ENCODE data around the gene DOK5.
"Not testable (repeated sequence)": the region's sequence is repeated elsewhere in the genome, so short reads cannot be mapped to it uniquely, and the experiment has no call there.

DOK5 gene

GRCh38 chr20:54477191-54477955 lies 2.0 kb downstream of the DOK5 start:
- TF ChIP-seq EZH2phosphoT487 (IDR thresholded peaks at IDR 0.05; ENCODE audit: borderline replicate concordance, low read length), result no peak
- TF ChIP-seq, protein P1, sequence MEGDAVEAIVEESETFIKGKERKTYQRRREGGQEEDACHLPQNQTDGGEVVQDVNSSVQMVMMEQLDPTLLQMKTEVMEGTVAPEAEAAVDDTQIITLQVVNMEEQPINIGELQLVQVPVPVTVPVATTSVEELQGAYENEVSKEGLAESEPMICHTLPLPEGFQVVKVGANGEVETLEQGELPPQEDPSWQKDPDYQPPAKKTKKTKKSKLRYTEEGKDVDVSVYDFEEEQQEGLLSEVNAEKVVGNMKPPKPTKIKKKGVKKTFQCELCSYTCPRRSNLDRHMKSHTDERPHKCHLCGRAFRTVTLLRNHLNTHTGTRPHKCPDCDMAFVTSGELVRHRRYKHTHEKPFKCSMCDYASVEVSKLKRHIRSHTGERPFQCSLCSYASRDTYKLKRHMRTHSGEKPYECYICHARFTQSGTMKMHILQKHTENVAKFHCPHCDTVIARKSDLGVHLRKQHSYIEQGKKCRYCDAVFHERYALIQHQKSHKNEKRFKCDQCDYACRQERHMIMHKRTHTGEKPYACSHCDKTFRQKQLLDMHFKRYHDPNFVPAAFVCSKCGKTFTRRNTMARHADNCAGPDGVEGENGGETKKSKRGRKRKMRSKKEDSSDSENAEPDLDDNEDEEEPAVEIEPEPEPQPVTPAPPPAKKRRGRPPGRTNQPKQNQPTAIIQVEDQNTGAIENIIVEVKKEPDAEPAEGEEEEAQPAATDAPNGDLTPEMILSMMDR (IDR thresholded peaks at IDR 0.05; ENCODE audit: low read depth, low read length, poor library complexity, severe bottlenecking), result no peak
- Histone ChIP-seq H3K4me1 (ENCODE audit: control insufficient read depth, low read length) (no peaks in the 10 kb centered on the region), H4K20me1 (ENCODE audit: control insufficient read depth, insufficient read depth, low read depth, low read length) (no peaks in the 10 kb centered on the region), H3K27me3 (ENCODE audit: control insufficient read depth, low read length) (no peaks in the 10 kb centered on the region), H3K9me2 (replicated peaks; ENCODE audit: control insufficient read depth, low read length) (no peaks in the 10 kb centered on the region), H3K9me3 (ENCODE audit: control insufficient read depth, insufficient read depth, low read length) (no peaks in the 10 kb centered on the region), H3K4me2 (ENCODE audit: low read length) (no peak overlapping the region), H3K36me3 (ENCODE audit: control insufficient read depth, low read length) (no peaks in the 10 kb centered on the region), H3K27ac (ENCODE audit: low read depth, low read length) (no peak overlapping the region), H3K79me2 (ENCODE audit: control insufficient read depth, low read length) (no peaks in the 10 kb centered on the region), H3F3A (ENCODE audit: control insufficient read depth, insufficient read depth) (no peaks in the 10 kb centered on the region), H3K4me3 (ENCODE audit: low read length) (no peak overlapping the region)

GRCh38 chr20:54479138-54479906 lies 3.9 kb downstream of the DOK5 start:
- H3K4me3 ChIP-seq (ENCODE audit: low read length), result no peak overlapping the region

GRCh38 chr20:54479937-54480336 lies 4.5 kb downstream of the DOK5 start:
- H3K27ac ChIP-seq (ENCODE audit: low read depth, low read length); H3K79me2 ChIP-seq (ENCODE audit: control insufficient read depth, low read length); H3K36me3 ChIP-seq (ENCODE audit: control insufficient read depth, low read length); H4K20me1 ChIP-seq (ENCODE audit: control insufficient read depth, insufficient read depth, low read depth, low read length); H3K4me3 ChIP-seq (ENCODE audit: low read length); H3K9me2 ChIP-seq (replicated peaks; ENCODE audit: control insufficient read depth, low read length); H3K9me3 ChIP-seq (ENCODE audit: control insufficient read depth, insufficient read depth, low read length); H3F3A ChIP-seq (ENCODE audit: control insufficient read depth, insufficient read depth); H3K27me3 ChIP-seq (ENCODE audit: control insufficient read depth, low read length); H3K4me1 ChIP-seq (ENCODE audit: control insufficient read depth, low read length); H3K4me2 ChIP-seq (ENCODE audit: low read length): not testable (repeated sequence)

More at GRCh38 chr20:54479138-54479906, 3.9 kb downstream of the DOK5 start:
- H3K36me3 ChIP-seq (ENCODE audit: control insufficient read depth, low read length), result no peaks in the 10 kb centered on the region
- no peaks in the 10 kb centered on the region for H3K27me3 ChIP-seq (ENCODE audit: control insufficient read depth, low read length)
- TF ChIP-seq, protein P1 (IDR thresholded peaks at IDR 0.05; ENCODE audit: low read depth, low read length, poor library complexity, severe bottlenecking), result peak; percentile 21
- TF ChIP-seq EZH2phosphoT487 (IDR thresholded peaks at IDR 0.05; ENCODE audit: borderline replicate concordance, low read length), result no peak
- H3K9me2 ChIP-seq (replicated peaks; ENCODE audit: control insufficient read depth, low read length), result no peaks in the 10 kb centered on the region
- H3K79me2 ChIP-seq (ENCODE audit: control insufficient read depth, low read length), result no peaks in the 10 kb centered on the region
- no peaks in the 10 kb centered on the region for H4K20me1 ChIP-seq (ENCODE audit: control insufficient read depth, insufficient read depth, low read depth, low read length)
- no peak overlapping the region for H3K4me2 ChIP-seq (ENCODE audit: low read length)
- no peaks in the 10 kb centered on the region for H3K9me3 ChIP-seq (ENCODE audit: control insufficient read depth, insufficient read depth, low read length)
- no peaks in the 10 kb centered on the region for H3F3A ChIP-seq (ENCODE audit: control insufficient read depth, insufficient read depth)
- H3K4me1 ChIP-seq (ENCODE audit: control insufficient read depth, low read length), result no peaks in the 10 kb centered on the region
- H3K27ac ChIP-seq (ENCODE audit: low read depth, low read length), result no peak overlapping the region

DNA sequence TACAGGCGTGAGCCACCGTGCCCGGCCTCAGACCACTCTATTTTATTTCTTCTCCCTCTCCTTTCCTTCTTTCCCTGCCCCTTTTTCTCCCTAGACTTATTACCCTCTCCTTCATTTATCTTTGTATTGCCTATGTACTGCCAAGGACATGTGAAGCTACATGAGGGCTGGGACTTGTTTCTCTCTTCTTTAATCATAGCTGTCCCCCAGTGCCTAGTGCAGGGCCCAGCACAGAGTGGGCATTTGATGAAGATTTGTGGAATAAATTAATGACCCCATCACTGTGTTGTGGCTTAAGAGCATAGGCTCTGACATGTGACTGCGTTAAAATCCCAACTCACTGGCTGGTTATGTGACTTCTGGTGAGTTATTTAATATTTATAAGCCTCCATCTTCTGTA lies 6.0 kb downstream of the DOK5 start:
- Histone ChIP-seq H3K36me3 (ENCODE audit: control insufficient read depth, low read length) (no peaks in the 10 kb centered on the region), H3K4me3 (ENCODE audit: low read length) (no peak overlapping the region), H3K4me1 (ENCODE audit: control insufficient read depth, low read length) (no peaks in the 10 kb centered on the region), H3K9me2 (replicated peaks; ENCODE audit: control insufficient read depth, low read length) (no peaks in the 10 kb centered on the region), H3K79me2 (ENCODE audit: control insufficient read depth, low read length) (no peaks in the 10 kb centered on the region), H3K27me3 (ENCODE audit: control insufficient read depth, low read length) (no peaks in the 10 kb centered on the region), H3K4me2 (ENCODE audit: low read length) (no peak overlapping the region), H3K27ac (ENCODE audit: low read depth, low read length) (no peak overlapping the region), H3K9me3 (ENCODE audit: control insufficient read depth, insufficient read depth, low read length) (no peaks in the 10 kb centered on the region), H4K20me1 (ENCODE audit: control insufficient read depth, insufficient read depth, low read depth, low read length) (no peaks in the 10 kb centered on the region), H3F3A (ENCODE audit: control insufficient read depth, insufficient read depth) (no peaks in the 10 kb centered on the region)
- TF ChIP-seq EZH2phosphoT487 (IDR thresholded peaks at IDR 0.05; ENCODE audit: borderline replicate concordance, low read length), result no peak
- TF ChIP-seq, protein P1 (IDR thresholded peaks at IDR 0.05; ENCODE audit: low read depth, low read length, poor library complexity, severe bottlenecking), result no peak

Measured in DOHH2 (cell line).